CD4-positive, alpha-beta T cell (primary cell): Measurements from ENCODE around the gene CCNO. TPM values are rescaled to one million over a fixed set of nuclear protein-coding genes. Genes with fewer than 3 reads are reported as not detected.

Experiments used
- ATAC-seq: fragments of 200-7000 bp; cut with Tn5 transposase; one replicate; pipeline ENCODE4 v1.10.0; 2022; ENCODE audit warnings: mild to moderate bottlenecking; ENCODE audit not compliant: poor library complexity
- CTCF ChIA-PET: fragments of 350-600 bp; sonication (Branson Sonifier 250); formaldehyde crosslinking; loops from one replicate; lab custom pipeline; 2021; ENCODE audit warnings: antibody characterized with exemption, inconsistent platforms; lab: Charles Lee
- POLR2A ChIA-PET: fragments of 350-600 bp; sonication (Branson Sonifier 250); formaldehyde crosslinking; loops from one replicate; lab custom pipeline; 2021; ENCODE audit warnings: antibody characterized with exemption, inconsistent platforms; lab: Charles Lee
- DNase-seq, 14 experiments: peaks; one replicate each; pipeline ENCODE4 v3.0.0-alpha.2; 2013 to 2020; ENCODE audit warnings: mixed read lengths in 2 of 14
- H3K27ac ChIP-seq, 2 donors: one replicate each; pipeline versions ENCODE4 v1.5.1 to v1.7.0; 2013; ENCODE audit warnings: low read length in 2 of 2, low read depth in 1 of 2, mild to moderate bottlenecking in 1 of 2
- H3K27me3 ChIP-seq, 2 experiments: 1 replicate in 1 of 2; 2 replicates in 1 of 2; pipeline versions ENCODE4 v1.6.1 to v1.7.0; 2013; ENCODE audit warnings: low read length in 2 of 2, control low read depth in 1 of 2, mild to moderate bottlenecking in 1 of 2, moderate library complexity in 1 of 2; ENCODE audit not compliant: insufficient read depth in 2 of 2, control insufficient read depth in 1 of 2
- H3K36me3 ChIP-seq: one replicate; pipeline ENCODE4 v1.6.1; 2013; ENCODE audit warnings: low read length, control low read depth; ENCODE audit not compliant: insufficient read depth
- H3K4me1 ChIP-seq: one replicate; pipeline ENCODE4 v1.6.1; 2013; ENCODE audit warnings: low read length, control low read depth; ENCODE audit not compliant: insufficient read depth
- H3K4me3 ChIP-seq: one replicate; pipeline ENCODE4 v1.5.1; 2013; ENCODE audit warnings: mild to moderate bottlenecking, low read length, moderate library complexity
- H3K9me3 ChIP-seq, 2 experiments: 1 replicate in 1 of 2; 2 replicates in 1 of 2; pipeline versions ENCODE4 v1.6.1 to v1.7.0; 2013; ENCODE audit warnings: low read length in 2 of 2, mild to moderate bottlenecking in 2 of 2, control low read depth in 1 of 2, moderate library complexity in 1 of 2; ENCODE audit not compliant: control insufficient read depth in 1 of 2, insufficient read depth in 1 of 2
- H3K27ac Mint-ChIP-seq: one replicate; pipeline ENCODE4 v1.8.0; 2020; ENCODE audit warnings: mixed read lengths
- H3K27me3 Mint-ChIP-seq: one replicate; pipeline ENCODE4 v1.8.0; 2021; ENCODE audit warnings: mixed read lengths
- H3K36me3 Mint-ChIP-seq: one replicate; pipeline ENCODE4 v1.8.0; 2021; ENCODE audit warnings: low read depth, mixed read lengths
- H3K4me1 Mint-ChIP-seq: one replicate; pipeline ENCODE4 v1.8.0; 2021; ENCODE audit warnings: low read depth, mixed read lengths
- H3K4me3 Mint-ChIP-seq: one replicate; pipeline ENCODE4 v1.8.0; 2020; ENCODE audit warnings: mild to moderate bottlenecking, mixed read lengths
- H3K9me3 Mint-ChIP-seq: one replicate; pipeline ENCODE4 v1.8.0; 2020; ENCODE audit warnings: mixed read lengths
- intact Hi-C, 2 experiments: fragments of 100-400 bp; cut with DNase I in 1 of 2; cut with micrococcal nuclease in 1 of 2; formaldehyde crosslinking; loops; one replicate each; pipeline versions ENCODE4 v1.15.1 to v1.9.0; 2023 to 2025; cut with DNase I, micrococcal nuclease
- total RNA-seq, 174 experiments: library from RNA in 2 of 174; stranded (reverse) in 2 of 174; gene quantifications; one replicate each; pipeline ENCODE4 v1.2.3 and lab custom pipeline; 2021 to 2026
- TF ChIP-seq, protein P1 (sequence below): fragments of 200-600 bp; IDR thresholded peaks from one replicate; pipeline ENCODE4 v1.8.0; 2022; ENCODE audit warnings: antibody characterized with exemption, mild to moderate bottlenecking

The CCNO gene
- total RNA-seq, 2 experiments from 2014 or later, result not detected

DNA sequence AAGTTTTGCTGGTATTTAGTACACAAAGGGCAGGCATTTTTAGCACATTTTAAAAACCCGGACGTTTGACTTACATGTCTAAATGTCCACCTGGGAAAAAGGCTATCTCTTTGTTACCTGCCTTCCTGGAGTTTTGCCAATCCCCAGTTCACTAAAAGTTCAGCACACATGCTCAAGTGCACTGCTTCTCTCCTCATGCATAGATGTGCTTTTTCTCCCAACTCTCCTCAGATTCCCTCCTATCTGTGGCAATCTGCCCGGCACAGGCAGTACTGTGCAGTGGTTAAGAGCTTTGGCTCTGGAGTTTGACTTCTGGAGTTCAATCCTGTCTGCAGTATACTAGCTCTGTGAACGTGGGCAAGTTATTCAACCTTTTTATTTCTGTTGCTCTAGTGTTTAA, 8.3 kb upstream of the CCNO start:
- ATAC-seq, result no peak

DNA sequence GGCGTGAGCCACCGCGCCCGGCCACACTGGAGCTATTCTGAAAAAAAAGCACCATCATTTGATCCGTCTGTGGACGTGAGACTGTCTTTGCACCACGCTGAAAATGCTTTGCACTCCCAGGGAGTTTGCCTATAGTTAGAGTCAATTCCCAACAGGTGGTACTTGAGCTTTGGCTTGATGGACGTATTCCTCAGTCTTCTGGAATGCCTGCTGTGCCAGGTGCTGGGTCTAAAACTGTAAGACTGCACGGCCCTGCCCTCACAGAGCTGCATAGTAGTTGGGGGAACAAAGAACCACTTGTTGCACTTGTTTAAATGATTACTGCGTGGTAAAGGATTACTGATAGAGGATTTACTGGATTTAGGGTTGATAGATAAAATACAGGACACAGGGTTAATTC, 3.4 kb upstream of the CCNO start:
- Mint-ChIP-seq H3K9me3 (no peaks in the 10 kb centered on the region), H3K27me3 (peaks cover 56% of the 10 kb centered on the region), H3K4me3 (no peak overlapping the region), H3K27ac (no peak overlapping the region), H3K4me1 (peaks cover 19% of the 10 kb centered on the region), H3K36me3 (no peaks in the 10 kb centered on the region)
- ChIA-PET CTCF (interaction anchor here (1.8 kb wide), 1 partner anchor 11 kb away, joined by 4 read pairs; no protein-coding TSS in a partner anchor), POLR2A (no interaction called here)
- ATAC-seq (no peak), DNase-seq (no peak)
- Histone ChIP-seq H3K27me3 (peaks cover 33 to 36% of the 10 kb centered on the region in 2 experiments), H3K36me3 (no peaks in the 10 kb centered on the region), H3K4me3 (no peak overlapping the region), H3K9me3 (peaks cover 0 to 16% of the 10 kb centered on the region in 2 experiments), H3K27ac (no peak overlapping the region), H3K4me1 (peaks cover 25% of the 10 kb centered on the region)
- intact Hi-C loops, result no loop called here
- TF ChIP-seq, protein P1, sequence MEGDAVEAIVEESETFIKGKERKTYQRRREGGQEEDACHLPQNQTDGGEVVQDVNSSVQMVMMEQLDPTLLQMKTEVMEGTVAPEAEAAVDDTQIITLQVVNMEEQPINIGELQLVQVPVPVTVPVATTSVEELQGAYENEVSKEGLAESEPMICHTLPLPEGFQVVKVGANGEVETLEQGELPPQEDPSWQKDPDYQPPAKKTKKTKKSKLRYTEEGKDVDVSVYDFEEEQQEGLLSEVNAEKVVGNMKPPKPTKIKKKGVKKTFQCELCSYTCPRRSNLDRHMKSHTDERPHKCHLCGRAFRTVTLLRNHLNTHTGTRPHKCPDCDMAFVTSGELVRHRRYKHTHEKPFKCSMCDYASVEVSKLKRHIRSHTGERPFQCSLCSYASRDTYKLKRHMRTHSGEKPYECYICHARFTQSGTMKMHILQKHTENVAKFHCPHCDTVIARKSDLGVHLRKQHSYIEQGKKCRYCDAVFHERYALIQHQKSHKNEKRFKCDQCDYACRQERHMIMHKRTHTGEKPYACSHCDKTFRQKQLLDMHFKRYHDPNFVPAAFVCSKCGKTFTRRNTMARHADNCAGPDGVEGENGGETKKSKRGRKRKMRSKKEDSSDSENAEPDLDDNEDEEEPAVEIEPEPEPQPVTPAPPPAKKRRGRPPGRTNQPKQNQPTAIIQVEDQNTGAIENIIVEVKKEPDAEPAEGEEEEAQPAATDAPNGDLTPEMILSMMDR, result no peak

More for the DNA sequence above, 8.3 kb upstream of the CCNO start:
- DNase-seq, result no peak
- H3K4me1 ChIP-seq, result no peaks in the 10 kb centered on the region
- H3K27me3 ChIP-seq, result peaks cover 0 to 5% of the 10 kb centered on the region in 2 experiments
- H3K9me3 ChIP-seq, result no peaks in the 10 kb centered on the region
- ChIA-PET POLR2A (no interaction called here), CTCF (interaction anchor here (1.6 kb wide), 1 partner anchor 9 kb away, joined by 5 read pairs; no protein-coding TSS in a partner anchor)
- Mint-ChIP-seq H3K36me3 (no peaks in the 10 kb centered on the region), H3K9me3 (no peaks in the 10 kb centered on the region), H3K4me3 (no peak overlapping the region), H3K4me1 (no peaks in the 10 kb centered on the region), H3K27ac (no peak overlapping the region), H3K27me3 (peaks cover 20% of the 10 kb centered on the region)
- no peak overlapping the region for H3K27ac ChIP-seq
- intact Hi-C loops, result no loop called here
- TF ChIP-seq, protein P1, result no peak
- no peaks in the 10 kb centered on the region for H3K36me3 ChIP-seq
- no peak overlapping the region for H3K4me3 ChIP-seq

- Mint-ChIP-seq H3K9me3 (no peaks in the 10 kb centered on the region), H3K4me1 (peaks cover 33% of the 10 kb centered on the region), H3K36me3 (no peaks in the 10 kb centered on the region), H3K27ac (no peak overlapping the region), H3K4me3 (peak overlapping the region; percentile 86), H3K27me3 (peaks cover 77% of the 10 kb centered on the region)
- peak overlapping the region; percentile 60 for H3K4me3 ChIP-seq
- no peaks in the 10 kb centered on the region for H3K36me3 ChIP-seq
- TF ChIP-seq, protein P1, result no peak
- CTCF ChIA-PET, result interaction anchor here (1.2 to 1.6 kb wide), 2 partner anchors 27 to 60 kb away, joined by 3 to 4 read pairs; no protein-coding TSS in a partner anchor
- no peak overlapping the region for H3K27ac ChIP-seq
- DNase-seq (peak in 3 of 14 experiments; percentile 13 to 19 (median 18)), ATAC-seq (no peak)
- H3K9me3 ChIP-seq, result peaks cover 0 to 23% of the 10 kb centered on the region in 2 experiments
- intact Hi-C loops, result loop anchor here (5.0 kb wide), 2 partner anchors 57 to 62 kb away; partner anchors contain the start of gene CDC20B (in 1 of the 2)
- POLR2A ChIA-PET, result interaction anchor here (0.9 to 2.7 kb wide), 3 partner anchors 10 to 74 kb away, joined by 3 to 19 read pairs (median 3); partner anchors contain the start of genes DHX29 and MTREX
- H3K27me3 ChIP-seq, result peaks cover 58 to 62% of the 10 kb centered on the region in 2 experiments
- H3K4me1 ChIP-seq, result peaks cover 37% of the 10 kb centered on the region
These were observed 803 bp upstream of the CCNO start for GRCh38 chr5:55234121-55234700.
